Gastroesophageal sphincter (tissue), 3 donors: ENCODE results near the gene LIMK1.

Experiments
- EP300 ChIP-seq: sonication (generic); formaldehyde crosslinking; IDR thresholded peaks from one replicate; pipeline ENCODE4 v1.6.1; 2017; ENCODE audit warnings: antibody characterized with exemption, mild to moderate bottlenecking
- POLR2A ChIP-seq, 2 donors: fragments of 450-650 bp; IDR thresholded peaks; one replicate each; pipeline ENCODE4 v1.6.1; 2017; ENCODE audit warnings: antibody characterized with exemption in 2 of 2, mild to moderate bottlenecking in 2 of 2, moderate library complexity in 1 of 2
- POLR2AphosphoS5 ChIP-seq: sonication (generic); formaldehyde crosslinking; IDR thresholded peaks from one replicate; pipeline ENCODE4 v1.6.1; 2017; ENCODE audit warnings: antibody characterized with exemption
- TF ChIP-seq, protein P1 (sequence below), 4 experiments: fragments of 200-600 bp in 2 of 4; fragments of 450-650 bp in 2 of 4; sonication (generic) in 1 of 4; IDR thresholded peaks; one replicate each; pipeline ENCODE4 v1.5.1; 2017 to 2019; ENCODE audit warnings: antibody characterized with exemption in 4 of 4, mild to moderate bottlenecking in 2 of 4, moderate library complexity in 2 of 4

DNA sequence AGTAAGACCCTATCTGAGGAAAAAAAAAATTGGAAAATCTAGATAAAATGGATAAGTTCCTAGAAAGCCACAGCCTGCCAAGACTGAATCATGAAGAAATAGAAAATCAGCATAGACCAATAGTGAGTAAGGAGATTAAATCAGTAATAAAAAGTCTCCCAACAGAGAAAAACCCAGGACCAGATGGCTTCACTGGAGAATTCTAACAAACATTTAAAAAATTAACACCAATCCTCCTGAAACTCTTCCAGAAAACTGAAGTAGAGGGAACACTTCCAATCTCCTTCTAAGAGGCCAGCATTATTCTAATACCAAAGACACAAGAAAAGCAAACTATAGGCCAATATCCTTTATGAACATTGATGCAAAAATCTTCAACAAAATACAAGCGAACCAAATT, 8.8 kb upstream of the LIMK1 start:
- TF ChIP-seq, protein P1, sequence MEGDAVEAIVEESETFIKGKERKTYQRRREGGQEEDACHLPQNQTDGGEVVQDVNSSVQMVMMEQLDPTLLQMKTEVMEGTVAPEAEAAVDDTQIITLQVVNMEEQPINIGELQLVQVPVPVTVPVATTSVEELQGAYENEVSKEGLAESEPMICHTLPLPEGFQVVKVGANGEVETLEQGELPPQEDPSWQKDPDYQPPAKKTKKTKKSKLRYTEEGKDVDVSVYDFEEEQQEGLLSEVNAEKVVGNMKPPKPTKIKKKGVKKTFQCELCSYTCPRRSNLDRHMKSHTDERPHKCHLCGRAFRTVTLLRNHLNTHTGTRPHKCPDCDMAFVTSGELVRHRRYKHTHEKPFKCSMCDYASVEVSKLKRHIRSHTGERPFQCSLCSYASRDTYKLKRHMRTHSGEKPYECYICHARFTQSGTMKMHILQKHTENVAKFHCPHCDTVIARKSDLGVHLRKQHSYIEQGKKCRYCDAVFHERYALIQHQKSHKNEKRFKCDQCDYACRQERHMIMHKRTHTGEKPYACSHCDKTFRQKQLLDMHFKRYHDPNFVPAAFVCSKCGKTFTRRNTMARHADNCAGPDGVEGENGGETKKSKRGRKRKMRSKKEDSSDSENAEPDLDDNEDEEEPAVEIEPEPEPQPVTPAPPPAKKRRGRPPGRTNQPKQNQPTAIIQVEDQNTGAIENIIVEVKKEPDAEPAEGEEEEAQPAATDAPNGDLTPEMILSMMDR (IDR thresholded peaks at IDR 0.05), result no peak
- TF ChIP-seq POLR2A (IDR thresholded peaks at IDR 0.05), result no peak
- no peak for TF ChIP-seq POLR2AphosphoS5
- TF ChIP-seq EP300, result no peak
